ENCODE measurements around the gene RXRA.
"Not testable (repeated sequence)": the region's sequence is repeated elsewhere in the genome, so short reads cannot be mapped to it uniquely, and the experiment has no call there.

The RXRA gene

GRCh38 chr9:134307674-134308638 lies 18.3 kb upstream of the RXRA start:
- H3K36me3 ChIP-seq (ENCODE audit: control insufficient read depth in 1 of 2, insufficient read depth in 2 of 2, low read length in 2 of 2) = no peaks in the 10 kb centered on the region
- H3K9me3 ChIP-seq (ENCODE audit: control insufficient read depth in 1 of 2, low read length in 2 of 2) = no peaks in the 10 kb centered on the region
- peak overlapping the region; percentile 43 to 46 for H3K4me3 ChIP-seq (ENCODE audit: low read depth in 1 of 2, low read length in 2 of 2)
- H3K9ac ChIP-seq (ENCODE audit: low read depth in 1 of 2, low read length in 2 of 2) = peak overlapping the region; percentile 51 to 52
- H3K4me1 ChIP-seq (ENCODE audit: control insufficient read depth in 1 of 2, insufficient read depth in 2 of 2, low read length in 2 of 2) = peaks cover 28% of the 10 kb centered on the region in 2 donors
- peak overlapping the region; percentile 69 for H3K27ac ChIP-seq (ENCODE audit: low read depth, low read length)
- H3K27me3 ChIP-seq (ENCODE audit: control insufficient read depth in 1 of 2, insufficient read depth in 2 of 2, low read length in 2 of 2) = no peaks in the 10 kb centered on the region

- H3K4me3 ChIP-seq (ENCODE audit: low read depth in 1 of 2, low read length in 2 of 2); H3K9me3 ChIP-seq (ENCODE audit: control insufficient read depth in 1 of 2, low read length in 2 of 2); H3K9ac ChIP-seq (ENCODE audit: low read depth in 1 of 2, low read length in 2 of 2); H3K27ac ChIP-seq (ENCODE audit: low read depth, low read length); H3K36me3 ChIP-seq (ENCODE audit: control insufficient read depth in 1 of 2, insufficient read depth in 2 of 2, low read length in 2 of 2); H3K27me3 ChIP-seq (ENCODE audit: control insufficient read depth in 1 of 2, insufficient read depth in 2 of 2, low read length in 2 of 2): not testable (repeated sequence)
- H3K4me1 ChIP-seq (ENCODE audit: control insufficient read depth in 1 of 2, insufficient read depth in 2 of 2, low read length in 2 of 2) = peaks cover 26 to 32% of the 10 kb centered on the region in 2 donors
Measured at GRCh38 chr9:134308639-134309220, 17.5 kb upstream of the RXRA start.

DNA sequence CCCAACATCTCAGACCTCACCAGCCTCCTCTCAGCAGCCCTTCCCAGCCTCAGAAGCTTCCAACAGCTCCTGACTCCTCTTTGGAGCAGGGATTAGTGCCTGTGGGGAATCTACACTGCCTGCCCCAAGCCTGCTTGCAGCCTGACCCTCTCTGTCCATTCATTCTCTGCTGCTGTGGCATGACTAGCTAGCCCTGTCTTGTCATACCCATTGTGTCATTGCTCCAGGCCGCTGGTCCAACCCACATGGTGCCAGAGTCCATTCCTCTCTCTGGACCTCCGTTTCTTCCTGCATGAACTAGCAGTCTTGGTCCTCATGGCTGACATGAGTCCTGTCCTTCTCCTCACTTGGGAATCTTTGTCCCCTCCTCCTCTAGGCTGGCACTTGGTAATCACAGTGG lies 12.8 kb upstream of the RXRA start:
- Histone ChIP-seq H3K4me1 (ENCODE audit: control insufficient read depth in 1 of 2, insufficient read depth in 2 of 2, low read length in 2 of 2) (peaks cover 7 to 8% of the 10 kb centered on the region in 2 donors), H3K9ac (ENCODE audit: low read depth in 1 of 2, low read length in 2 of 2) (no peak overlapping the region), H3K36me3 (ENCODE audit: control insufficient read depth in 1 of 2, insufficient read depth in 2 of 2, low read length in 2 of 2) (no peaks in the 10 kb centered on the region), H3K9me3 (ENCODE audit: control insufficient read depth in 1 of 2, low read length in 2 of 2) (no peaks in the 10 kb centered on the region), H3K27me3 (ENCODE audit: control insufficient read depth in 1 of 2, insufficient read depth in 2 of 2, low read length in 2 of 2) (no peaks in the 10 kb centered on the region), H3K4me3 (ENCODE audit: low read depth in 1 of 2, low read length in 2 of 2) (no peak overlapping the region), H3K27ac (ENCODE audit: low read depth, low read length) (no peak overlapping the region)

DNA sequence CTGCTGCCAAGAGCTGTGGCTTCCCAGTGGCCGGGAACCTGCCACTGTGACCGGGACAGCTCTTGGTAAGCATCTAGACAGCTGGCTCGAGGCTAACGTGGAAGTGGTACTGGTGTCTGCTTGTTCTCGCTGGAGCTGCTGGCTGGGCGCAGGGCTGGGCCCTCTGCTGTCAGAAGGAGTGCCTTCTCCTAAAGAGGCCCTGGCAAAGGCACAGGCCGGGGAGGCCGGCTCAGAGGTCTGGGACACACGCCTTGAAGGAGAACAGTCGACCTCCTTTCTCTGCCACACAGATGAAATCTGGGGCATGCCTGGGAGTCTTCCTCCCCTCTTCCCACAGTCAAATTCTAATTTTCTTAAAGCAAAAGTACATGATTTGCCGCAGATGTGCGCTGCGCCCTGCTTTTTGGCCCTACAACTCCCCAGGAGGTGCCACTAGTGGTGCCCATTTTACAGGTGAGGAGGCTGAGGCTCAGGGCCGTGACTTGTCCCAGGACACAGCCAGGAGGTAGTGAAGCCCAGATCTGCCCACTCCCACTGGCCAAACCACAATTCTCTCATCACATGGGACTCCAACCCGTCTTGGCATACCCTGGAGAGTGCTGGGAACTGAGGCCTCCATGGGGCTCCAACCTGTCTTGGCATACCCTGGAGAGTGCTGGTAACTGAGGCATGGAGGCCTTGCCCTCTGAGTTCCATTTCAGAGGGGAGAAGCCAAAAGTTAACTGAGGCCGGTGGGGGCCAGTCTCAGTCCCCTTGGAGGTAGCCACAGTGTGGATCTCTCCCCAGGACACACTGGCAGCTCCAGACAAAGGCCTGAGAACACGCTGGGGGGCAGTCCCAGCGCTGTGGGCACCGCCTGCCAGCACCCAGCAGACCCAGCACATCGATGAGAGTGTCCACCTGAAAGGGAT lies 12.0 kb upstream of the RXRA start:
- Histone ChIP-seq H3K27me3 (ENCODE audit: control insufficient read depth in 1 of 2, insufficient read depth in 2 of 2, low read length in 2 of 2) (no peaks in the 10 kb centered on the region), H3K4me3 (ENCODE audit: low read depth in 1 of 2, low read length in 2 of 2) (no peak overlapping the region), H3K36me3 (ENCODE audit: control insufficient read depth in 1 of 2, insufficient read depth in 2 of 2, low read length in 2 of 2) (no peaks in the 10 kb centered on the region), H3K27ac (ENCODE audit: low read depth, low read length) (no peak overlapping the region), H3K9ac (ENCODE audit: low read depth in 1 of 2, low read length in 2 of 2) (no peak overlapping the region), H3K4me1 (ENCODE audit: control insufficient read depth in 1 of 2, insufficient read depth in 2 of 2, low read length in 2 of 2) (peaks cover 7 to 8% of the 10 kb centered on the region in 2 donors), H3K9me3 (ENCODE audit: control insufficient read depth in 1 of 2, low read length in 2 of 2) (no peaks in the 10 kb centered on the region)

GRCh38 chr9:134314950-134315715 lies 11.1 kb upstream of the RXRA start:
- Histone ChIP-seq H3K9ac (ENCODE audit: low read depth in 1 of 2, low read length in 2 of 2) (no peak overlapping the region), H3K27ac (ENCODE audit: low read depth, low read length) (no peak overlapping the region), H3K27me3 (ENCODE audit: control insufficient read depth in 1 of 2, insufficient read depth in 2 of 2, low read length in 2 of 2) (no peaks in the 10 kb centered on the region), H3K4me3 (ENCODE audit: low read depth in 1 of 2, low read length in 2 of 2) (no peak overlapping the region), H3K9me3 (ENCODE audit: control insufficient read depth in 1 of 2, low read length in 2 of 2) (no peaks in the 10 kb centered on the region), H3K4me1 (ENCODE audit: control insufficient read depth in 1 of 2, insufficient read depth in 2 of 2, low read length in 2 of 2) (peaks cover 7 to 8% of the 10 kb centered on the region in 2 donors), H3K36me3 (ENCODE audit: control insufficient read depth in 1 of 2, insufficient read depth in 2 of 2, low read length in 2 of 2) (no peaks in the 10 kb centered on the region)

GRCh38 chr9:134315716-134316448 lies 10.4 kb upstream of the RXRA start:
- H3K36me3 ChIP-seq (ENCODE audit: control insufficient read depth in 1 of 2, insufficient read depth in 2 of 2, low read length in 2 of 2) = no peaks in the 10 kb centered on the region
- no peaks in the 10 kb centered on the region for H3K9me3 ChIP-seq (ENCODE audit: control insufficient read depth in 1 of 2, low read length in 2 of 2)
- no peak overlapping the region for H3K9ac ChIP-seq (ENCODE audit: low read depth in 1 of 2, low read length in 2 of 2)
- no peaks in the 10 kb centered on the region for H3K27me3 ChIP-seq (ENCODE audit: control insufficient read depth in 1 of 2, insufficient read depth in 2 of 2, low read length in 2 of 2)
- no peak overlapping the region for H3K27ac ChIP-seq (ENCODE audit: low read depth, low read length)
- H3K4me1 ChIP-seq (ENCODE audit: control insufficient read depth in 1 of 2, insufficient read depth in 2 of 2, low read length in 2 of 2) = peaks cover 9% of the 10 kb centered on the region in 2 donors
- H3K4me3 ChIP-seq (ENCODE audit: low read depth in 1 of 2, low read length in 2 of 2) = no peak overlapping the region

DNA sequence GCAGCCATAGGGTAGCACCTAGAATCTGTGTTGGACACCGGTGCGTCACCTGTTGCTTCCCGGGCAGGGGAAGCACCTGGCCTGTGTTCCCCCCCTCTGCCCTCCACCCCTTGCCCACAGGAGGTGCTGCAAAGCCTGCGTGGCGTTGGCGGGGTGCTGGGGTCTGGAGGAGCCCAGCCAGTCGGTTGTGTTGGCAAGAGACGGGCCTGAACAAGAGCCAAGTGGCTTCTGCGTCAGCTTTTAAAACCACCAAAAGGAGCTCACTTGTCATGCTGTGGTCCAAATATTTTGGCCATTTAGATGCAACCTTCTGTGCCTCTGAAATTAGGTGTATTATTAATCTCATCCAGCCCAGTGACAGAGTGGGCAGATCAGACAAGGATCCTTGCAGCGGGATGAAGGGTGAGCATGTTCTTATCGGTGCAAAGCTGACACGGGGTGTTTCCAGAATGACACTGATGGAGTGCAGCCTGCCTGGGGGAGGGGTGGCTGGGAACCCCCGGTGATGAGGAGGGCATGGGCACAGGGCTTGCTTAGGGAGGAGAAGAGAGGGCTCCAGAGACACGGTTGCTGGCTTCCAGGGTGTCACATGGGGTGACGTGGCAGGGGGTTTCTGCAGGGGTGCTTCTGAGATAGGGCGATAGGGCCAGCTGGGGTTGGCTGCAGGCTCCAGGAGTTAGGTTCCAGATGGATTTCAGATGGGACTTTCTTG lies 9.7 kb upstream of the RXRA start:
- Histone ChIP-seq H3K27ac (ENCODE audit: low read depth, low read length) (no peak overlapping the region), H3K9ac (ENCODE audit: low read depth in 1 of 2, low read length in 2 of 2) (no peak overlapping the region), H3K4me3 (ENCODE audit: low read depth in 1 of 2, low read length in 2 of 2) (no peak overlapping the region), H3K9me3 (ENCODE audit: control insufficient read depth in 1 of 2, low read length in 2 of 2) (no peaks in the 10 kb centered on the region), H3K4me1 (ENCODE audit: control insufficient read depth in 1 of 2, insufficient read depth in 2 of 2, low read length in 2 of 2) (peaks cover 16% of the 10 kb centered on the region in 2 donors), H3K36me3 (ENCODE audit: control insufficient read depth in 1 of 2, insufficient read depth in 2 of 2, low read length in 2 of 2) (no peaks in the 10 kb centered on the region), H3K27me3 (ENCODE audit: control insufficient read depth in 1 of 2, insufficient read depth in 2 of 2, low read length in 2 of 2) (no peaks in the 10 kb centered on the region)

GRCh38 chr9:134317400-134317789 lies 8.9 kb upstream of the RXRA start:
- Histone ChIP-seq H3K4me3 (ENCODE audit: low read depth in 1 of 2, low read length in 2 of 2) (no peak overlapping the region), H3K9me3 (ENCODE audit: control insufficient read depth in 1 of 2, low read length in 2 of 2) (no peaks in the 10 kb centered on the region), H3K27me3 (ENCODE audit: control insufficient read depth in 1 of 2, insufficient read depth in 2 of 2, low read length in 2 of 2) (no peaks in the 10 kb centered on the region), H3K9ac (ENCODE audit: low read depth in 1 of 2, low read length in 2 of 2) (no peak overlapping the region), H3K4me1 (ENCODE audit: control insufficient read depth in 1 of 2, insufficient read depth in 2 of 2, low read length in 2 of 2) (peaks cover 24% of the 10 kb centered on the region in 2 donors), H3K36me3 (ENCODE audit: control insufficient read depth in 1 of 2, insufficient read depth in 2 of 2, low read length in 2 of 2) (no peaks in the 10 kb centered on the region), H3K27ac (ENCODE audit: low read depth, low read length) (no peak overlapping the region)

All from duodenal mucosa (tissue), 2 donors.